SK-N-MC (cell line): ENCODE data around the gene PPEF2.

ENCODE experiments used
- EZH2 ChIP-seq: fragments of 200-600 bp; sonication (generic); IDR thresholded peaks from one replicate; pipeline ENCODE4 v1.6.1; 2017; ENCODE audit warnings: antibody characterized with exemption
- POLR2AphosphoS5 ChIP-seq: IDR thresholded peaks from 2 replicates; pipeline ENCODE4 v1.6.1; 2012; ENCODE audit warnings: mild to moderate bottlenecking, low read depth, low read length, borderline replicate concordance

DNA sequence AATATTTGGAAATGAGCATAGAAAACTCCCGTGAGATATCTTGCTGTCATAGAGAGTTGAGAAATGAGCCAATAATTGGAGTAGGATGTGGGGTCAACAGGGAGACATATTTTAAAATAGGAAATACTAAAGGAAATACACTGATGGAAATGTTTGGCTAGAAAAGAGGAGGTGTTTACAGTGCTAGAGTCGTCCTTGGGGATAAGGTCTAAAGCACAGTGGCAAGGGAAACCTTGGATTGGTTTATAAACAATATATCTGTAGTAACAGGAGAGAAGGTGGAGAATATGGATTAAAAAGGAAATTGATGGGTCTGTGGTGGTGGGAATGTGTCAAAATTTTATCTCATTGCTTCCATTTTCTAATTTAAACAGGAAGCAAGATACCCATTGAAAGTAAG, 82.1 kb downstream of the PPEF2 start:
- TF ChIP-seq EZH2 (no peak), POLR2AphosphoS5 (no peak)
